IMR-90 (cell line): Measurements from ENCODE around the gene CPLX1.

Experiments
- POLR2A ChIP-seq: IDR thresholded peaks from 2 replicates; pipeline ENCODE4 v1.6.1; 2012; ENCODE audit warnings: mild to moderate bottlenecking, low read depth, low read length
- RFX5 ChIP-seq: IDR thresholded peaks from 2 replicates; pipeline ENCODE4 v1.8.0; 2012; ENCODE audit warnings: low read depth, mild to moderate bottlenecking, low read length, moderate library complexity

- TF ChIP-seq POLR2A (no peak), RFX5 (no peak)
These were observed 30.4 kb upstream of the CPLX1 start for GRCh38 chr4:856225-856901.
